Osteocyte (in vitro differentiated cells): ENCODE results near the gene CCDC150. TPM values are rescaled to one million over a fixed set of nuclear protein-coding genes. Genes with fewer than 3 reads are reported as not detected.
"Not testable (repeated sequence)": the region's sequence is repeated elsewhere in the genome, so short reads cannot be mapped to it uniquely, and the experiment has no call there.

ENCODE experiments used
- DNase-seq: peaks from one replicate; pipeline ENCODE4 v3.0.0; 2021; ENCODE audit warnings: mixed read lengths; ENCODE audit not compliant: unreplicated experiment; ENCODE audit errors: extremely low spot score
- H3K27ac Mint-ChIP-seq: one replicate; pipeline ENCODE4 v1.8.0; 2021; ENCODE audit warnings: mild to moderate bottlenecking, mixed read lengths; ENCODE audit not compliant: unreplicated experiment
- H3K27me3 Mint-ChIP-seq: one replicate; pipeline ENCODE4 v1.8.0; 2021; ENCODE audit warnings: mixed read lengths; ENCODE audit not compliant: unreplicated experiment
- H3K36me3 Mint-ChIP-seq: one replicate; pipeline ENCODE4 v1.8.0; 2021; ENCODE audit warnings: mixed read lengths; ENCODE audit not compliant: unreplicated experiment
- H3K4me1 Mint-ChIP-seq: one replicate; pipeline ENCODE4 v1.8.0; 2021; ENCODE audit warnings: mixed read lengths; ENCODE audit not compliant: unreplicated experiment
- H3K4me3 Mint-ChIP-seq: one replicate; pipeline ENCODE4 v1.8.0; 2021; ENCODE audit warnings: mild to moderate bottlenecking, moderate library complexity, mixed read lengths; ENCODE audit not compliant: unreplicated experiment
- H3K9me3 Mint-ChIP-seq: one replicate; pipeline ENCODE4 v1.8.0; 2021; ENCODE audit warnings: mixed read lengths; ENCODE audit not compliant: unreplicated experiment
- CTCF ChIP-seq: fragments of 200-600 bp; sonication (generic); IDR thresholded peaks from 2 replicates; pipeline ENCODE4 v1.5.0; 2021; ENCODE audit warnings: antibody characterized with exemption, mild to moderate bottlenecking, moderate library complexity
- total RNA-seq: library from RNA; stranded (reverse); gene quantifications from 2 replicates; pipeline ENCODE4 v1.2.1, GENCODE V29; 2021

CCDC150 gene
- total RNA-seq, 1 donor from 2014 or later: 6.1 TPM

DNA sequence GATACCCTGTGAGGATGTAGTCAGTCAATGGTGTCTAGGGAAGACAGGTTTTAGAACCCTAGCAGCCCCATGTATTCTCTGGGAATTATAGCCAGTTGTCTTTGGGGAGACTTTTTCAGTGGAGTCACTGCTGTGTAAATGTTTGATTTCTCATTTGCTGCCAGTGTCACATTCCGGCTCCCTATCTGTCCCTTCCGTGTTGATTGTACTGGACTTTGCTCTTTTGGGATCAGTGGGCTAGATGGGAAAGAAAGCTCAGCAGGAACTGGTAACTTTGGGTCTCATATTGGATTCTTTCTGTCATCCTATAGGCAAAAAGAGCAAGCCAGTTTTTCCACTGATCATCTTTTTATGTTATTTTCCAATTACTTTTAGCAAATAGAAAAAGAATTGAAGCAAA, 89.9 kb downstream of the CCDC150 start:
- Mint-ChIP-seq H3K9me3 (no peaks in the 10 kb centered on the region), H3K4me3 (no peak overlapping the region), H3K27me3 (no peaks in the 10 kb centered on the region), H3K27ac (no peak overlapping the region), H3K36me3 (peaks cover 10% of the 10 kb centered on the region), H3K4me1 (no peaks in the 10 kb centered on the region)
- no peak for TF ChIP-seq CTCF
- DNase-seq: no peak

DNA sequence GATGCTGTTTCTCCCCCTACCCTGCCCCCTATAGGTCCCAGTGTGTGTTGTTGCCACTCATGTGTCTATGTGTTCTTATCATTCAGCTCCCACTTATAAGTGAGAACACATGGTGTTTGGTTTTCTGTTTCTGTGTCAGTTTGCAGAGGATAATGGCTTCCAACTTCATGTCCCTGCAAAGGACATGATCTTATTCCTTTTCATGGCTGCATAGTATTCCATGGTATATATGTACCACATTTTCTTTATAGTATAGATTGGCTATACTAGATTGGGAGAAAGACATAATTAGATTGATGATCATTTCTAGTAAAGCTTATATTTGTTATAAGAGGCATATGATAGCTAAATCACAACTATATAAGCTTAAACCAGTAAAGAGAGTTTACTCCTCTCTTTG, 97.1 kb downstream of the CCDC150 start:
- peaks cover 31% of the 10 kb centered on the region for H3K9me3 Mint-ChIP-seq
- not testable (repeated sequence) for H3K4me3 Mint-ChIP-seq, DNase-seq, H3K27me3 Mint-ChIP-seq, H3K27ac Mint-ChIP-seq, H3K4me1 Mint-ChIP-seq
- H3K36me3 Mint-ChIP-seq: peaks cover 20% of the 10 kb centered on the region

DNA sequence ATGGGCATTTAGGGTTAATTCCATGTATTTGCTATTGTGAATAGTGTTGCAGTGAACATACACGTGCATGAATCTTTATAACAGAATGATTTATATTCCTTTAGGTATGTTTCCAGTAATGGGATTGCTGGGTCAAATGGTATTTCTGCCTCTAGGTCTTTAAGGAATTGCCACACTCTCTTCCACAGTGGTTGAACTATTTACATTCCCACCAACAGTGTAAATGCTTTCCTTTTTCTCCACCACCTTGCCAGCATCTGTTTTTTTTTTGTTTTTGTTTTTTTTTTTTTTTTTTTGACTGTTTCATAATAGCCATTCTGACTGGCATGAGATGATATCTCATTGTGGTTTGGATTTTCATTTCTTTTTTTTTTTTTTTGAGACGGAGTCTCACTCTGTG, 97.5 kb downstream of the CCDC150 start:
- H3K27me3 Mint-ChIP-seq: no peaks in the 10 kb centered on the region
- no peak for TF ChIP-seq CTCF
- no peak overlapping the region for H3K4me3 Mint-ChIP-seq
- no peaks in the 10 kb centered on the region for H3K4me1 Mint-ChIP-seq
- DNase-seq: no peak
- no peak overlapping the region for H3K27ac Mint-ChIP-seq
- H3K9me3 Mint-ChIP-seq: peaks cover 31% of the 10 kb centered on the region
- peaks cover 18% of the 10 kb centered on the region for H3K36me3 Mint-ChIP-seq

- no peak for DNase-seq
- Mint-ChIP-seq H3K27ac (no peak overlapping the region), H3K27me3 (no peaks in the 10 kb centered on the region), H3K4me3 (no peak overlapping the region), H3K9me3 (peaks cover 31% of the 10 kb centered on the region), H3K36me3 (peaks cover 18% of the 10 kb centered on the region), H3K4me1 (no peaks in the 10 kb centered on the region)
- TF ChIP-seq CTCF: no peak
Observed at GRCh38 chr2:196739031-196739430, 99.5 kb downstream of the CCDC150 start.

- Mint-ChIP-seq H3K27ac (no peak overlapping the region), H3K27me3 (no peaks in the 10 kb centered on the region), H3K4me1 (no peaks in the 10 kb centered on the region), H3K4me3 (no peak overlapping the region), H3K36me3 (peaks cover 16% of the 10 kb centered on the region), H3K9me3 (peaks cover 24% of the 10 kb centered on the region)
- TF ChIP-seq CTCF: no peak
- DNase-seq: no peak
Observed at GRCh38 chr2:196742216-196742615, 102.7 kb downstream of the CCDC150 start.

GRCh38 chr2:196742685-196743084, 103.2 kb downstream of the CCDC150 start:
- Mint-ChIP-seq H3K9me3 (peaks cover 24% of the 10 kb centered on the region), H3K4me1 (no peaks in the 10 kb centered on the region), H3K27me3 (no peaks in the 10 kb centered on the region), H3K27ac (no peak overlapping the region), H3K36me3 (peaks cover 16% of the 10 kb centered on the region), H3K4me3 (no peak overlapping the region)
- TF ChIP-seq CTCF: no peak
- no peak for DNase-seq
